ENCODE results near the gene CFTR.

The CFTR gene

GRCh38 chr7:117567781-117568180 is 88.0 kb downstream of the CFTR start:
- CTCF ChIA-PET = no interaction called here

GRCh38 chr7:117572856-117573620 is 93.2 kb downstream of the CFTR start:
- no peaks in the 10 kb centered on the region for H3K36me3 ChIP-seq (ENCODE audit: control insufficient read depth in 2 of 2, insufficient read depth in 1 of 2, low read length in 2 of 2)
- no peaks in the 10 kb centered on the region for H3K4me1 ChIP-seq (ENCODE audit: control insufficient read depth, insufficient read depth, low read length)
- H3K27ac ChIP-seq (ENCODE audit: extremely low read depth, low read depth, low read length) = no peak overlapping the region
- POLR2A ChIA-PET = interaction anchor here (0.7 kb wide), 1 partner anchor 60 kb away, joined by 3 read pairs; no protein-coding TSS in a partner anchor
- H3K9me3 ChIP-seq (ENCODE audit: control insufficient read depth, insufficient read depth, low read depth, low read length) = no peaks in the 10 kb centered on the region
- no peak overlapping the region for H3K4me3 ChIP-seq (ENCODE audit: low read depth, low read length)
- CTCF ChIA-PET = no interaction called here
- no peak for TF ChIP-seq ZSCAN16 (tag by site-specific recombination; IDR thresholded peaks at IDR 0.05)
- no peak for TF ChIP-seq ZNF555 (tag by site-specific recombination; conservative IDR thresholded peaks at IDR 0.05)
- TF ChIP-seq, protein P1, sequence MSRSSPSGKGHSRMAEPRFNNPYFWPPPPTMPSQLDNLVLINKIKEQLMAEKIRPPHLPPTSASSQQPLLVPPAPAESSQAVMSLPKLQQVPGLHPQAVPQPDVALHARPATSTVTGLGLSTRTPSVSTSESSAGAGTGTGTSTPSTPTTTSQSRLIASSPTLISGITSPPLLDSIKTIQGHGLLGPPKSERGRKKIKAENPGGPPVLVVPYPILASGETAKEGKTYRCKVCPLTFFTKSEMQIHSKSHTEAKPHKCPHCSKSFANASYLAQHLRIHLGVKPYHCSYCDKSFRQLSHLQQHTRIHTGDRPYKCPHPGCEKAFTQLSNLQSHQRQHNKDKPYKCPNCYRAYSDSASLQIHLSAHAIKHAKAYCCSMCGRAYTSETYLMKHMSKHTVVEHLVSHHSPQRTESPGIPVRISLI (tag by site-specific recombination; IDR thresholded peaks at IDR 0.05) = no peak
- TF ChIP-seq ZNF518A (tag by site-specific recombination; conservative IDR thresholded peaks at IDR 0.05; ENCODE audit: low read depth) = no peak
- TF ChIP-seq, protein P2, sequence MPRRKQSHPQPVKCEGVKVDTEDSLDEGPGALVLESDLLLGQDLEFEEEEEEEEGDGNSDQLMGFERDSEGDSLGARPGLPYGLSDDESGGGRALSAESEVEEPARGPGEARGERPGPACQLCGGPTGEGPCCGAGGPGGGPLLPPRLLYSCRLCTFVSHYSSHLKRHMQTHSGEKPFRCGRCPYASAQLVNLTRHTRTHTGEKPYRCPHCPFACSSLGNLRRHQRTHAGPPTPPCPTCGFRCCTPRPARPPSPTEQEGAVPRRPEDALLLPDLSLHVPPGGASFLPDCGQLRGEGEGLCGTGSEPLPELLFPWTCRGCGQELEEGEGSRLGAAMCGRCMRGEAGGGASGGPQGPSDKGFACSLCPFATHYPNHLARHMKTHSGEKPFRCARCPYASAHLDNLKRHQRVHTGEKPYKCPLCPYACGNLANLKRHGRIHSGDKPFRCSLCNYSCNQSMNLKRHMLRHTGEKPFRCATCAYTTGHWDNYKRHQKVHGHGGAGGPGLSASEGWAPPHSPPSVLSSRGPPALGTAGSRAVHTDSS (tag by site-specific recombination; IDR thresholded peaks at IDR 0.05) = no peak
- TF ChIP-seq, protein P3, sequence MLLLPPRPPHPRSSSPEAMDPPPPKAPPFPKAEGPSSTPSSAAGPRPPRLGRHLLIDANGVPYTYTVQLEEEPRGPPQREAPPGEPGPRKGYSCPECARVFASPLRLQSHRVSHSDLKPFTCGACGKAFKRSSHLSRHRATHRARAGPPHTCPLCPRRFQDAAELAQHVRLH (tag by site-specific recombination; IDR thresholded peaks at IDR 0.05) = no peak

More at GRCh38 chr7:117567781-117568180, 88.0 kb downstream of the CFTR start:
- H3K4me3 ChIP-seq (ENCODE audit: low read depth, low read length) = no peak overlapping the region
- TF ChIP-seq ZNF146 (tag by site-specific recombination; IDR thresholded peaks at IDR 0.05) = no peak
- no peak for TF ChIP-seq ZNF114 (tag by site-specific recombination; IDR thresholded peaks at IDR 0.05)
- no peak for TF ChIP-seq IKZF3 (tag by site-specific recombination; IDR thresholded peaks at IDR 0.05)
- no peak for TF ChIP-seq MEIS1 (CRISPR knock-in tag; IDR thresholded peaks at IDR 0.05; ENCODE audit: borderline replicate concordance)
- TF ChIP-seq ZNF184 (tag by site-specific recombination; IDR thresholded peaks at IDR 0.05) = no peak
- no peak for TF ChIP-seq ZNF76 (tag by site-specific recombination; IDR thresholded peaks at IDR 0.05; ENCODE audit: borderline replicate concordance, low read depth)
- TF ChIP-seq ZNF350 (tag by site-specific recombination; IDR thresholded peaks at IDR 0.05) = no peak
- TF ChIP-seq ZNF169 (tag by site-specific recombination; IDR thresholded peaks at IDR 0.05) = no peak
- no peak for TF ChIP-seq ZNF843 (tag by site-specific recombination; IDR thresholded peaks at IDR 0.05)
- no peak for TF ChIP-seq ZNF623 (tag by site-specific recombination; IDR thresholded peaks at IDR 0.05)
- no peak for TF ChIP-seq ZNF248 (tag by site-specific recombination; IDR thresholded peaks at IDR 0.05)
- no peak for TF ChIP-seq REPIN1 (tag by site-specific recombination; IDR thresholded peaks at IDR 0.05; ENCODE audit: low read depth)
- TF ChIP-seq FEZF1 (tag by site-specific recombination; IDR thresholded peaks at IDR 0.05) = no peak
- no peak for TF ChIP-seq SETDB1 (IDR thresholded peaks at IDR 0.05; ENCODE audit: insufficient read length, low read length)
- TF ChIP-seq ZNF239 (tag by site-specific recombination; IDR thresholded peaks at IDR 0.05) = no peak
- no peak for TF ChIP-seq ZNF660 (tag by site-specific recombination; IDR thresholded peaks at IDR 0.05)
- no peak for TF ChIP-seq ZNF221 (tag by site-specific recombination; IDR thresholded peaks at IDR 0.05; ENCODE audit: borderline replicate concordance)
- no peak for TF ChIP-seq HIC1 (tag by site-specific recombination; IDR thresholded peaks at IDR 0.05)
- TF ChIP-seq ZNF621 (tag by site-specific recombination; IDR thresholded peaks at IDR 0.05) = no peak
- no peak for TF ChIP-seq ZNF223 (tag by site-specific recombination; IDR thresholded peaks at IDR 0.05)
- no peaks in the 10 kb centered on the region for H3K9me3 ChIP-seq (ENCODE audit: control insufficient read depth, insufficient read depth, low read depth, low read length)
- H3K36me3 ChIP-seq (ENCODE audit: control insufficient read depth in 2 of 2, insufficient read depth in 1 of 2, low read length in 2 of 2) = no peaks in the 10 kb centered on the region
- no peaks in the 10 kb centered on the region for H3K4me1 ChIP-seq (ENCODE audit: control insufficient read depth, insufficient read depth, low read length)
- POLR2A ChIA-PET = no interaction called here
- no peak overlapping the region for H3K27ac ChIP-seq (ENCODE audit: extremely low read depth, low read depth, low read length)
